ENCODE measurements around the gene ZFP62. TPM values are rescaled to one million over a fixed set of nuclear protein-coding genes. Genes with fewer than 3 reads are reported as not detected.

ZFP62 gene
- total and polyA plus RNA-seq, 11 donors = 9.4 to 18.6 (median 13.8) TPM

- intact Hi-C loops (cut with DNase I) = no loop called here
- no peak overlapping the region for H3K4me3 ChIP-seq
- DNase-seq = no peak
Measured at GRCh38 chr5:180839227-180839626, 21.8 kb downstream of the ZFP62 start.

GRCh38 chr5:180837478-180837877, 23.6 kb downstream of the ZFP62 start:
- WGBS, 4 donors = 94 to 98% (median 97%) methylated on average over 4 of the region's 4 CpGs
- TF ChIP-seq CTCF (IDR thresholded peaks at IDR 0.05) = no peak
- TF ChIP-seq POLR2A (IDR thresholded peaks at IDR 0.05) = no peak
- H3K27ac ChIP-seq = no peak overlapping the region
- H3K4me3 ChIP-seq = no peak overlapping the region
- intact Hi-C loops (cut with DNase I) = no loop called here
- H3K4me1 ChIP-seq = peaks cover 0 to 24% (median 8%) of the 10 kb centered on the region in 12 donors
- H3K36me3 ChIP-seq = peaks cover 0 to 45% (median 40%) of the 10 kb centered on the region in 9 donors
- H3K27me3 ChIP-seq = no peaks in the 10 kb centered on the region
- ATAC-seq (no peak), DNase-seq (no peak)
- peaks cover 0 to 7% (median 0%) of the 10 kb centered on the region in 12 donors for H3K9me3 ChIP-seq

More at GRCh38 chr5:180839227-180839626, 21.8 kb downstream of the ZFP62 start:
- Histone ChIP-seq H3K9me3 (peaks cover 0 to 7% (median 0%) of the 10 kb centered on the region in 12 donors), H3K4me1 (peaks cover 0 to 7% (median 0%) of the 10 kb centered on the region in 12 donors), H3K27me3 (no peaks in the 10 kb centered on the region), H3K27ac (no peak overlapping the region), H3K36me3 (peaks cover 0 to 41% (median 39%) of the 10 kb centered on the region in 9 donors)
- WGBS, 4 donors = 95 to 100% (median 98%) methylated on average over 2 of the region's 2 CpGs
- ATAC-seq = no peak
- TF ChIP-seq CTCF (IDR thresholded peaks at IDR 0.05) = no peak
- no peak for TF ChIP-seq POLR2A (IDR thresholded peaks at IDR 0.05)

GRCh38 chr5:180832638-180833068, 28.4 kb downstream of the ZFP62 start:
- 72 to 85% (median 72%) methylated on average over 2 of the region's 2 CpGs; no CpG with 5 or more reads in 1 of the 4 donors for WGBS, 4 donors
- no peak for TF ChIP-seq POLR2A (IDR thresholded peaks at IDR 0.05)
- TF ChIP-seq CTCF (IDR thresholded peaks at IDR 0.05) = no peak
- DNase-seq (no peak), ATAC-seq (no peak)
- Histone ChIP-seq H3K36me3 (peaks cover 0 to 51% (median 35%) of the 10 kb centered on the region in 9 donors), H3K4me1 (peaks cover 0 to 47% (median 25%) of the 10 kb centered on the region in 12 donors), H3K27ac (peak overlapping the region in 8 of 12 donors; percentile 23 to 100 (median 98)), H3K4me3 (peak overlapping the region in 11 of 12 donors; percentile 67 to 100 (median 86)), H3K9me3 (peaks cover 0 to 19% (median 3%) of the 10 kb centered on the region in 12 donors), H3K27me3 (no peaks in the 10 kb centered on the region)
- intact Hi-C loops (cut with DNase I) = loop anchor here in 2 of 10 donors (5.0 kb wide), 2 partner anchors 40 to 45 kb away; no protein-coding TSS in a partner anchor

- peak in 7 of 12 donors; percentile 13 to 49 (median 36) for TF ChIP-seq CTCF (IDR thresholded peaks at IDR 0.05)
- TF ChIP-seq POLR2A (IDR thresholded peaks at IDR 0.05) = peak; percentile 45 to 74
- Histone ChIP-seq H3K27ac (peak overlapping the region; percentile 94 to 100 (median 98)), H3K4me3 (peak overlapping the region; percentile 67 to 100 (median 87)), H3K4me1 (peaks cover 0 to 55% (median 27%) of the 10 kb centered on the region in 12 donors), H3K9me3 (peaks cover 0 to 19% (median 3%) of the 10 kb centered on the region in 12 donors), H3K36me3 (peaks cover 0 to 39% (median 22%) of the 10 kb centered on the region in 9 donors), H3K27me3 (no peaks in the 10 kb centered on the region)
- DNase-seq = peak; percentile 91 to 93 (median 93)
- intact Hi-C loops (cut with DNase I) = loop anchor here in 6 of 10 donors (2.0 to 5.0 kb wide), 5 partner anchors 21 to 44 kb away; partner anchors contain the start of genes ZFP62 (in 2 of the 6) and MGAT1 (in 1 of the 6)
- peak; percentile 95 to 98 (median 98) for ATAC-seq
- 1 to 2% (median 1%) methylated on average over 66 to 80 of the region's 80 CpGs for WGBS, 4 donors
Measured at GRCh38 chr5:180831139-180832093, 29.7 kb downstream of the ZFP62 start.
